Activated CD4-positive, alpha-beta T cell treated with anti-CD3 and anti-CD28 coated beads, Interleukin-2, amount 10 ng/mL, durations not matched to agents 7 days and 5 days (primary cell): Measurements from ENCODE around the gene MYCBPAP. TPM values are rescaled to one million over a fixed set of nuclear protein-coding genes. Genes with fewer than 3 reads are reported as not detected.

ENCODE experiments used
- CTCF ChIA-PET: fragments of 350-600 bp; sonication (Branson Sonifier 250); formaldehyde crosslinking; loops from one replicate; lab custom pipeline; 2021; ENCODE audit warnings: antibody characterized with exemption; lab: Charles Lee
- POLR2A ChIA-PET: fragments of 350-600 bp; sonication (Branson Sonifier 250); formaldehyde crosslinking; loops from one replicate; lab custom pipeline; 2021; ENCODE audit warnings: antibody characterized with exemption; lab: Charles Lee
- DNase-seq: peaks from one replicate; pipeline ENCODE4 v3.0.0-alpha.2; 2020
- H3K27ac Mint-ChIP-seq: one replicate; pipeline ENCODE4 v1.8.0; 2021; ENCODE audit warnings: mild to moderate bottlenecking, moderate library complexity, mixed read lengths
- H3K27me3 Mint-ChIP-seq: one replicate; pipeline ENCODE4 v1.8.0; 2021; ENCODE audit warnings: mixed read lengths
- H3K36me3 Mint-ChIP-seq: one replicate; pipeline ENCODE4 v1.8.0; 2021; ENCODE audit warnings: low read depth, mixed read lengths
- H3K4me1 Mint-ChIP-seq: one replicate; pipeline ENCODE4 v1.8.0; 2021; ENCODE audit warnings: mixed read lengths
- H3K4me3 Mint-ChIP-seq: one replicate; pipeline ENCODE4 v1.8.0; 2021; ENCODE audit warnings: mild to moderate bottlenecking, moderate library complexity, mixed read lengths
- H3K9me3 Mint-ChIP-seq: one replicate; pipeline ENCODE4 v1.8.0; 2021; ENCODE audit warnings: mixed read lengths
- total RNA-seq, 2 experiments: library from RNA; stranded (reverse); gene quantifications; one replicate each; pipeline ENCODE4 v1.2.3, GENCODE V29; 2021

MYCBPAP gene
- total RNA-seq, 2 experiments from 2014 or later = 3.0 to 4.8 TPM

DNA sequence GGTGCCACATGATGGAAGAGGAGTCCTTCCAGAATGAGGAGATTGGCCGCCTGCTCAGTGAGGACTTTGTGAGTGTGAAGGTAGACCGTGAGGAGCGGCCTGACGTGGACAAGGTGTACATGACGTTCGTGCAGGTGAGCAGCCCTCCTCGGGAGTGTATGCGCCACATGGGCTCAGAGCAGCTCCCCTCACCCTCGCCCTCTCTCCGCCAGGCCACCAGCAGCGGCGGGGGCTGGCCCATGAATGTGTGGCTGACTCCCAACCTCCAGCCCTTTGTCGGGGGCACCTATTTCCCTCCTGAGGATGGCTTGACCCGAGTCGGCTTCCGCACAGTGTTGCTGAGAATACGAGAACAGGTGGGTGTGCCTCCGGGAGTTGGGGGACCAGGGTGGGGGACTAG lies 40.6 kb downstream of the MYCBPAP start:
- POLR2A ChIA-PET = no interaction called here
- Mint-ChIP-seq H3K4me1 (peaks cover 12% of the 10 kb centered on the region), H3K9me3 (no peaks in the 10 kb centered on the region), H3K27me3 (peaks cover 16% of the 10 kb centered on the region), H3K27ac (no peak overlapping the region), H3K36me3 (no peaks in the 10 kb centered on the region), H3K4me3 (no peak overlapping the region)
- CTCF ChIA-PET = interaction anchor here (2.9 kb wide), 1 partner anchor 14 kb away, joined by 13 read pairs; no protein-coding TSS in a partner anchor
- DNase-seq = no peak

GRCh38 chr17:50549256-50549941 lies 41.2 kb downstream of the MYCBPAP start:
- H3K4me3 Mint-ChIP-seq = no peak overlapping the region
- H3K27me3 Mint-ChIP-seq = peaks cover 12% of the 10 kb centered on the region
- H3K27ac Mint-ChIP-seq = no peak overlapping the region
- no peaks in the 10 kb centered on the region for H3K36me3 Mint-ChIP-seq
- no peak for DNase-seq
- POLR2A ChIA-PET = no interaction called here
- CTCF ChIA-PET = interaction anchor here (0.9 to 2.9 kb wide), 2 partner anchors 13 to 74 kb away, joined by 3 to 13 read pairs; no protein-coding TSS in a partner anchor
- peaks cover 10% of the 10 kb centered on the region for H3K4me1 Mint-ChIP-seq
- no peaks in the 10 kb centered on the region for H3K9me3 Mint-ChIP-seq

DNA sequence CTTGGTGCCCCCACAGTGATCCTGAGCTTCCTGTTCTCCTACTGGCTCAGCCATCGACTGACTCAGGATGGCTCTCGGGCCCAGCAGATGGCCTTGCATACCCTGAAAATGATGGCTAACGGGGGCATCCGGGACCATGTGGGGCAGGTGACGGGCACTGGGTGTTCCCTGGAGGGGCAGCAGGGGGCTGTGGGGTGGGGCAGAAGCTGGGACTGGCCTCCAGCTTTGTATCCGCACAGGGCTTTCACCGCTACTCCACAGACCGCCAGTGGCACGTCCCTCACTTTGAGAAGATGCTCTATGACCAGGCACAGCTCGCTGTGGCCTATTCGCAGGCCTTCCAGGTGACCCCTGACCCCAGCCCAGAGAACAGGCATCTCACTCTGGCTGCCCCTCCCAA lies 41.7 kb downstream of the MYCBPAP start:
- Mint-ChIP-seq H3K4me3 (no peak overlapping the region), H3K27me3 (peaks cover 10% of the 10 kb centered on the region), H3K36me3 (no peaks in the 10 kb centered on the region), H3K9me3 (no peaks in the 10 kb centered on the region), H3K4me1 (peaks cover 9% of the 10 kb centered on the region), H3K27ac (no peak overlapping the region)
- ChIA-PET CTCF (interaction anchor here (0.9 to 2.9 kb wide), 5 partner anchors 13 to 81 kb away, joined by 3 to 13 read pairs (median 6); no protein-coding TSS in a partner anchor), POLR2A (no interaction called here)
- no peak for DNase-seq

DNA sequence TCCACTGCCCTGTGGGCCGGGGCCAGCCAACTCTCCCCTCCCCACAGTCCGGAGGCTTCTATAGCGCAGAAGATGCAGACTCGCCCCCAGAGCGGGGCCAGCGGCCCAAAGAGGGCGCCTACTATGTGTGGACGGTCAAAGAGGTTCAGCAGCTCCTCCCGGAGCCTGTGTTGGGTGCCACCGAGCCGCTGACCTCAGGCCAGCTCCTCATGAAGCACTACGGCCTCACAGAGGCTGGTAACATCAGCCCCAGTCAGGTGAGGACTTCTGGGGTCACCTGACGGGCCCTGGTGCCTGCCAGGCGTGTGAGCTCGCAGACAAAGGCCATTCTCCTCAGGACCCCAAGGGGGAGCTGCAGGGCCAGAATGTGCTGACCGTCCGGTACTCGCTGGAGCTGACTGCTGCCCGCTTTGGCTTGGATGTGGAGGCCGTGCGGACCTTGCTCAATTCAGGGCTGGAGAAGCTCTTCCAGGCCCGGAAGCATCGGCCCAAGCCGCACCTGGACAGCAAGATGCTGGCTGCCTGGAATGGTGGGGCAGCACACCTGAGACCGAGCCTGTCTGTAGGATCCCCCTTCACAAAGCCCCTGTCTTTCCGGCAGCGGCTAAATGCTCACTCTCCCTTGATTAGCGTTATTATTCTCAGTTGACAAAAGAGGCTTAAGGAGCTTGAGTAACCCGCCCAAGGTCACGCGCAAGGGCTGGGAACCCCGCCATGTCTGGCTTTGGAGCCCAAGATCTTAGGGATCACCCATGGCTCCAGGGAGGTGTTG lies 42.6 kb downstream of the MYCBPAP start:
- no peaks in the 10 kb centered on the region for H3K9me3 Mint-ChIP-seq
- DNase-seq = no peak
- no peaks in the 10 kb centered on the region for H3K36me3 Mint-ChIP-seq
- ChIA-PET CTCF (interaction anchor here (0.7 to 2.9 kb wide), 11 partner anchors 9 to 163 kb away, joined by 3 to 13 read pairs (median 4); no protein-coding TSS in a partner anchor), POLR2A (no interaction called here)
- H3K4me3 Mint-ChIP-seq = no peak overlapping the region
- no peak overlapping the region for H3K27ac Mint-ChIP-seq
- peaks cover 9% of the 10 kb centered on the region for H3K4me1 Mint-ChIP-seq
- H3K27me3 Mint-ChIP-seq = peaks cover 4% of the 10 kb centered on the region

DNA sequence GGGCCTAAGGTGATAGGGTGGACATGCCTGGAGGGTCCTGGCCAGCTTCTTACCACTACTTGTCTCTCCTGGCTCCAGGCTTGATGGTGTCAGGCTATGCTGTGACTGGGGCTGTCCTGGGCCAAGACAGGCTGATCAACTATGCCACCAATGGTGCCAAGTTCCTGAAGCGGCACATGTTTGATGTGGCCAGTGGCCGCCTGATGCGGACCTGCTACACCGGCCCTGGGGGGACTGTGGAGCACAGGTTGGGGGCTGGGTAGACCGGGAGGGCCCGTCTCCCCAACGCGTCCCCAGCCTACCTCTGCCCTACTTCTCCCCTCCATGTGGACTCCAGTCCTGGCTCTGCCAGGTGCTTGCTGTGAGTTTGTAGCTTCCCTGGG lies 43.2 kb downstream of the MYCBPAP start:
- H3K4me1 Mint-ChIP-seq = peaks cover 7% of the 10 kb centered on the region
- CTCF ChIA-PET = interaction anchor here (0.7 to 2.9 kb wide), 9 partner anchors 8 to 155 kb away, joined by 3 to 13 read pairs (median 4); no protein-coding TSS in a partner anchor
- no peak overlapping the region for H3K27ac Mint-ChIP-seq
- POLR2A ChIA-PET = no interaction called here
- no peak for DNase-seq
- H3K36me3 Mint-ChIP-seq = no peaks in the 10 kb centered on the region
- no peak overlapping the region for H3K4me3 Mint-ChIP-seq
- peaks cover 4% of the 10 kb centered on the region for H3K27me3 Mint-ChIP-seq
- no peaks in the 10 kb centered on the region for H3K9me3 Mint-ChIP-seq

DNA sequence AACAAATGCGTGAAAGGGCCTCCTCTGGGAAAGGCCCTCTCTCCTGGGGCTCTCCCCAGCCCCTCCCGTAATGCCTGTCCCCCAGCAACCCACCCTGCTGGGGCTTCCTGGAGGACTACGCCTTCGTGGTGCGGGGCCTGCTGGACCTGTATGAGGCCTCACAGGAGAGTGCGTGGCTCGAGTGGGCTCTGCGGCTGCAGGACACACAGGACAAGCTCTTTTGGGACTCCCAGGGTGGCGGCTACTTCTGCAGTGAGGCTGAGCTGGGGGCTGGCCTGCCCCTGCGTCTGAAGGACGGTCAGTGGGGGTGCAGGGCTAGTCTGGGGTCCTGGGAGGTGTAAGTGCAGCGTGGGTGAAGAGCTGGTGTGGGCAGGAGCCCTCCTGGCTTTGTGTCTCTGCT lies 43.6 kb downstream of the MYCBPAP start:
- peaks cover 5% of the 10 kb centered on the region for H3K27me3 Mint-ChIP-seq
- no peak overlapping the region for H3K27ac Mint-ChIP-seq
- no peaks in the 10 kb centered on the region for H3K36me3 Mint-ChIP-seq
- POLR2A ChIA-PET = no interaction called here
- H3K9me3 Mint-ChIP-seq = no peaks in the 10 kb centered on the region
- CTCF ChIA-PET = interaction anchor here (1.1 to 2.9 kb wide), 4 partner anchors 10 to 153 kb away, joined by 4 to 13 read pairs (median 4); no protein-coding TSS in a partner anchor
- H3K4me1 Mint-ChIP-seq = peaks cover 3% of the 10 kb centered on the region
- H3K4me3 Mint-ChIP-seq = no peak overlapping the region
- no peak for DNase-seq

DNA sequence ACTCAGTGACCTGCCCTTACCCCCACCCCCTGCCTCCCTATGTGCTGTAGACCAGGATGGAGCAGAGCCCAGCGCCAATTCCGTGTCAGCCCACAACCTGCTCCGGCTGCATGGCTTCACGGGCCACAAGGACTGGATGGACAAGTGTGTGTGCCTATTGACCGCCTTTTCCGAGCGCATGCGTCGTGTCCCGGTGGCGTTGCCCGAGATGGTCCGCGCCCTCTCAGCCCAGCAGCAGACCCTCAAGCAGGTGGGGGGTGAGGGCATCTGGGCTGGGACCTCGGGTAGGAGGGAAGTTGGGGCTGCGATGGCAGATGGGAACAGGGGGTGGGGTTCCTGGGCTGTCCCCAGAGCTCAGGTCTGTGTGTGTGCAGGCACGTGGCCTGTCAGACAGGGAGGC lies 46.0 kb downstream of the MYCBPAP start:
- CTCF ChIA-PET = no interaction called here
- peaks cover 6% of the 10 kb centered on the region for H3K4me1 Mint-ChIP-seq
- H3K36me3 Mint-ChIP-seq = no peaks in the 10 kb centered on the region
- no peaks in the 10 kb centered on the region for H3K9me3 Mint-ChIP-seq
- H3K27me3 Mint-ChIP-seq = peaks cover 26% of the 10 kb centered on the region
- POLR2A ChIA-PET = no interaction called here
- no peak overlapping the region for H3K4me3 Mint-ChIP-seq
- no peak overlapping the region for H3K27ac Mint-ChIP-seq
- no peak for DNase-seq

- CTCF ChIA-PET = interaction anchor here (0.9 kb wide), 1 partner anchor 80 kb away, joined by 3 read pairs; no protein-coding TSS in a partner anchor
These were observed 48.6 kb downstream of the MYCBPAP start for GRCh38 chr17:50556803-50557202.

GRCh38 chr17:50557630-50558029 lies 49.4 kb downstream of the MYCBPAP start:
- no peak overlapping the region for H3K27ac Mint-ChIP-seq
- H3K9me3 Mint-ChIP-seq = no peaks in the 10 kb centered on the region
- peaks cover 20% of the 10 kb centered on the region for H3K4me1 Mint-ChIP-seq
- ChIA-PET CTCF (no interaction called here), POLR2A (no interaction called here)
- DNase-seq = no peak
- no peaks in the 10 kb centered on the region for H3K36me3 Mint-ChIP-seq
- H3K27me3 Mint-ChIP-seq = peaks cover 43% of the 10 kb centered on the region
- no peak overlapping the region for H3K4me3 Mint-ChIP-seq

More at GRCh38 chr17:50556803-50557202, 48.6 kb downstream of the MYCBPAP start:
- Mint-ChIP-seq H3K4me1 (peaks cover 16% of the 10 kb centered on the region), H3K36me3 (no peaks in the 10 kb centered on the region), H3K27ac (no peak overlapping the region), H3K27me3 (peaks cover 37% of the 10 kb centered on the region), H3K4me3 (no peak overlapping the region), H3K9me3 (no peaks in the 10 kb centered on the region)
- POLR2A ChIA-PET = no interaction called here
- DNase-seq = no peak

DNA sequence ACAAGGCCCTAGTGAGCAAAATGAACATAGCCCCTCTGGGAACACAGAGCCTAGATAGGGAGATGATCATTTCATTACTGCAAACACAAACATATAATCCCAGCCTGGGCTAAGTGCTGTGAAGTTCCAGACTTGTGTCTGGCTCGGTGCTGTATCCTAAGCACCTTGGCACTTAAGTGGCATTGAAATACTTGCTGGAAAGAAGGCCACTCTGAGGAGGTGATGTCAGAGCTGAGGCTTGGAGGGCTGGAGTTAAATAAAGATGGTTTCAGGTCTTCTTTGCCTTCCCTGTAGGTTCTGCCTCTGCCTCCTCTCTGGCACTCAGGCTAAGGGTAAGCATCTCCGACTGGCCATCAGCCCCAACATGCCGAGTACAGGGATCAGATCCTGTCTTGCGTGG lies 49.9 kb downstream of the MYCBPAP start:
- Mint-ChIP-seq H3K36me3 (no peaks in the 10 kb centered on the region), H3K27ac (no peak overlapping the region), H3K4me3 (no peak overlapping the region), H3K27me3 (peaks cover 48% of the 10 kb centered on the region), H3K9me3 (no peaks in the 10 kb centered on the region), H3K4me1 (peaks cover 20% of the 10 kb centered on the region)
- ChIA-PET CTCF (no interaction called here), POLR2A (no interaction called here)
- no peak for DNase-seq

GRCh38 chr17:50558581-50558940 lies 50.3 kb downstream of the MYCBPAP start:
- peaks cover 20% of the 10 kb centered on the region for H3K4me1 Mint-ChIP-seq
- no peak overlapping the region for H3K4me3 Mint-ChIP-seq
- no peaks in the 10 kb centered on the region for H3K9me3 Mint-ChIP-seq
- no peaks in the 10 kb centered on the region for H3K36me3 Mint-ChIP-seq
- H3K27ac Mint-ChIP-seq = no peak overlapping the region
- ChIA-PET POLR2A (no interaction called here), CTCF (no interaction called here)
- H3K27me3 Mint-ChIP-seq = peaks cover 52% of the 10 kb centered on the region
- no peak for DNase-seq

DNA sequence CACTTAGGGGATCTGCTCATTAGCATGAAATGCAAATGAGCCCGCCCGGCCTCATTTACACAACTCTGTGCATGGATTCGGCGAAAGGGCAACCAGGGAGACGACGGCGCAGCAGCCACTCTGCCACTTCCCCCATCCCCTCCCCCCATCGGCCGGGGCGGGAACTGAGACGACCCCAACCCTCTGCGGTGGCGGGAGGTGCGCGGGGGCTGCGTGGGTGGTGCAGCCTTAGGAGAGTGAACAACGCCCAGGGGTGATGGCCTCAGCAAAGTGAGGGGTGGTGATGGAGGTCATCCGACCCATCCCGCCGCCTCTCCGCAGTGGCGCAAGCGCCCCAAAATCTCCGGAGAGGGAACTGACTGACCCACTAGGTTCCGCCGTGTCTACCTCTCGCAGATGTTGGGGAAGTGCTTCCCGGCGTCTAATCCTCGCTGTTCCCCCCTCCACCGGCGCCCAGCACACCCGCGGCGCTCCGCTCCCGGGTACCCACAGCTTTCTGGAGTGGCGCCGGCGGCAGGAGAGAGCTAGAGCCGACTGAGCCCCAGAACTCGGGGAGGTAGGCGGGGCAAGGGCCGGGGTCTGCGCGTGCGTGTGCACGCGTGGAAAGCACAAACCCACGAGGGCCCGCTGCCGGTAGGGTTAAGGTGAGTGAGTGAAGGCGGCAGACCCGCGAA lies 50.8 kb downstream of the MYCBPAP start:
- Mint-ChIP-seq H3K36me3 (no peaks in the 10 kb centered on the region), H3K27me3 (peaks cover 57% of the 10 kb centered on the region), H3K27ac (no peak overlapping the region), H3K4me1 (peaks cover 20% of the 10 kb centered on the region), H3K9me3 (no peaks in the 10 kb centered on the region), H3K4me3 (no peak overlapping the region)
- DNase-seq = peak; percentile 16
- ChIA-PET POLR2A (no interaction called here), CTCF (interaction anchor here (1.3 to 1.4 kb wide), 3 partner anchors 8 to 12 kb away, joined by 3 to 4 read pairs (median 3); no protein-coding TSS in a partner anchor)
